HL-60 (cell line): ENCODE data around the gene STARD7.

ENCODE experiments used
- DNase-seq, 2 experiments: peaks; one replicate each; pipeline ENCODE4 v3.0.0-alpha.2; 2010 to 2020; ENCODE audit warnings: low read depth in 1 of 2, low spot score in 1 of 2
- H3K27ac ChIP-seq: fragments of 250-450 bp; sonication (Bioruptor Pico); replicated peaks from 2 replicates; pipeline ENCODE4 v1.5.1; 2020; ENCODE audit warnings: mild to moderate bottlenecking, moderate library complexity
- H3K27me3 ChIP-seq: fragments of 250-450 bp; sonication (Bioruptor Pico); 2 replicates; pipeline ENCODE4 v1.5.1; 2021; ENCODE audit warnings: mild to moderate bottlenecking, moderate library complexity; ENCODE audit not compliant: insufficient read depth, poor library complexity, severe bottlenecking
- H3K4me3 ChIP-seq: replicated peaks from 2 replicates; pipeline ENCODE4 v1.5.1; 2011; ENCODE audit warnings: mild to moderate bottlenecking, control low read depth, low read length; ENCODE audit not compliant: insufficient read depth
- GABPA ChIP-seq: IDR thresholded peaks from 2 replicates; pipeline ENCODE4 v1.6.1; 2012; ENCODE audit warnings: low read depth
- POLR2AphosphoS5 ChIP-seq: IDR thresholded peaks from 2 replicates; pipeline ENCODE4 v1.6.1; 2012; ENCODE audit warnings: low read depth
- SPI1 ChIP-seq: IDR thresholded peaks from 2 replicates; pipeline ENCODE4 v1.6.1; 2012; ENCODE audit warnings: low read depth, mild to moderate bottlenecking, borderline replicate concordance
- TF ChIP-seq, protein P1 (sequence below): IDR thresholded peaks from one replicate; pipeline ENCODE4 v1.5.1; 2011; ENCODE audit warnings: low read length, control low read depth, inconsistent platforms; ENCODE audit not compliant: insufficient read depth
- TF ChIP-seq, protein P2 (sequence below): IDR thresholded peaks from 2 replicates; pipeline ENCODE4 v1.6.1; 2012; ENCODE audit warnings: low read depth; ENCODE audit not compliant: insufficient replicate concordance

The STARD7 gene

DNA sequence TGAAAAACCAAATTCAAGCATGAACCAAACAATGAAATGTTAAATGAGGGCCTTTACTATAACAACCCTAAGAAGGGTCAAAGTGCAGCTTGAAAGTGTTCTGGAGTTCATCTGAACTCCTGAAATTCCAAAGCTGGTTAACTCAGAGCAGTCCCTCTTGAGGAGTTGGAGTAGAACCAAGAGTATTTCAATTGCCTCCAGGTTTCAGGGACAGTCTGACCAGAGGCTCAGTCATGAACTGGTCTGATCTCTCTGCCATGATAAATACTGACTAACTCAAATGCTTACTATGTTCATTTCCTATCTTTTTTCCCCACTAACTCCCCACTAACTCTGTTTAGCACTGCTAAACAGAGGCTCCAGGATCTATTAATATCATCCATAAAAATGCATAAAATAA lies 2.7 kb downstream of the STARD7 start:
- no peak for TF ChIP-seq POLR2AphosphoS5
- no peak for TF ChIP-seq GABPA
- TF ChIP-seq, protein P1, sequence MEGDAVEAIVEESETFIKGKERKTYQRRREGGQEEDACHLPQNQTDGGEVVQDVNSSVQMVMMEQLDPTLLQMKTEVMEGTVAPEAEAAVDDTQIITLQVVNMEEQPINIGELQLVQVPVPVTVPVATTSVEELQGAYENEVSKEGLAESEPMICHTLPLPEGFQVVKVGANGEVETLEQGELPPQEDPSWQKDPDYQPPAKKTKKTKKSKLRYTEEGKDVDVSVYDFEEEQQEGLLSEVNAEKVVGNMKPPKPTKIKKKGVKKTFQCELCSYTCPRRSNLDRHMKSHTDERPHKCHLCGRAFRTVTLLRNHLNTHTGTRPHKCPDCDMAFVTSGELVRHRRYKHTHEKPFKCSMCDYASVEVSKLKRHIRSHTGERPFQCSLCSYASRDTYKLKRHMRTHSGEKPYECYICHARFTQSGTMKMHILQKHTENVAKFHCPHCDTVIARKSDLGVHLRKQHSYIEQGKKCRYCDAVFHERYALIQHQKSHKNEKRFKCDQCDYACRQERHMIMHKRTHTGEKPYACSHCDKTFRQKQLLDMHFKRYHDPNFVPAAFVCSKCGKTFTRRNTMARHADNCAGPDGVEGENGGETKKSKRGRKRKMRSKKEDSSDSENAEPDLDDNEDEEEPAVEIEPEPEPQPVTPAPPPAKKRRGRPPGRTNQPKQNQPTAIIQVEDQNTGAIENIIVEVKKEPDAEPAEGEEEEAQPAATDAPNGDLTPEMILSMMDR = no peak
- TF ChIP-seq, protein P2, sequence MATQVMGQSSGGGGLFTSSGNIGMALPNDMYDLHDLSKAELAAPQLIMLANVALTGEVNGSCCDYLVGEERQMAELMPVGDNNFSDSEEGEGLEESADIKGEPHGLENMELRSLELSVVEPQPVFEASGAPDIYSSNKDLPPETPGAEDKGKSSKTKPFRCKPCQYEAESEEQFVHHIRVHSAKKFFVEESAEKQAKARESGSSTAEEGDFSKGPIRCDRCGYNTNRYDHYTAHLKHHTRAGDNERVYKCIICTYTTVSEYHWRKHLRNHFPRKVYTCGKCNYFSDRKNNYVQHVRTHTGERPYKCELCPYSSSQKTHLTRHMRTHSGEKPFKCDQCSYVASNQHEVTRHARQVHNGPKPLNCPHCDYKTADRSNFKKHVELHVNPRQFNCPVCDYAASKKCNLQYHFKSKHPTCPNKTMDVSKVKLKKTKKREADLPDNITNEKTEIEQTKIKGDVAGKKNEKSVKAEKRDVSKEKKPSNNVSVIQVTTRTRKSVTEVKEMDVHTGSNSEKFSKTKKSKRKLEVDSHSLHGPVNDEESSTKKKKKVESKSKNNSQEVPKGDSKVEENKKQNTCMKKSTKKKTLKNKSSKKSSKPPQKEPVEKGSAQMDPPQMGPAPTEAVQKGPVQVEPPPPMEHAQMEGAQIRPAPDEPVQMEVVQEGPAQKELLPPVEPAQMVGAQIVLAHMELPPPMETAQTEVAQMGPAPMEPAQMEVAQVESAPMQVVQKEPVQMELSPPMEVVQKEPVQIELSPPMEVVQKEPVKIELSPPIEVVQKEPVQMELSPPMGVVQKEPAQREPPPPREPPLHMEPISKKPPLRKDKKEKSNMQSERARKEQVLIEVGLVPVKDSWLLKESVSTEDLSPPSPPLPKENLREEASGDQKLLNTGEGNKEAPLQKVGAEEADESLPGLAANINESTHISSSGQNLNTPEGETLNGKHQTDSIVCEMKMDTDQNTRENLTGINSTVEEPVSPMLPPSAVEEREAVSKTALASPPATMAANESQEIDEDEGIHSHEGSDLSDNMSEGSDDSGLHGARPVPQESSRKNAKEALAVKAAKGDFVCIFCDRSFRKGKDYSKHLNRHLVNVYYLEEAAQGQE = no peak
- no peak for TF ChIP-seq SPI1
- Histone ChIP-seq H3K27me3 (no peaks in the 10 kb centered on the region), H3K4me3 (peak overlapping the region; percentile 29), H3K27ac (no peak overlapping the region)
- no peak for DNase-seq

- no peaks in the 10 kb centered on the region for H3K27me3 ChIP-seq
- no peak overlapping the region for H3K27ac ChIP-seq
- DNase-seq = no peak
- H3K4me3 ChIP-seq = 0 out of 2 replicates have a peak overlapping the region, but pooled peaks have one; percentile 1
- TF ChIP-seq GABPA (no peak), SPI1 (no peak), POLR2AphosphoS5 (no peak)
- TF ChIP-seq, protein P2 = no peak
- TF ChIP-seq, protein P1 = no peak
These were observed 3.6 kb downstream of the STARD7 start for GRCh38 chr2:96204836-96205624.

- TF ChIP-seq POLR2AphosphoS5 = no peak
- no peak for TF ChIP-seq SPI1
- TF ChIP-seq, protein P2 = no peak
- TF ChIP-seq GABPA = no peak
- TF ChIP-seq, protein P1 = no peak
- H3K27me3 ChIP-seq = no peaks in the 10 kb centered on the region
- no peak overlapping the region for H3K27ac ChIP-seq
- no peak overlapping the region for H3K4me3 ChIP-seq
- no peak for DNase-seq
These were observed 5.2 kb downstream of the STARD7 start for GRCh38 chr2:96203130-96204028.
